Hippocampal formation (tissue), 2 donors: ENCODE results near the gene RGS5.
"Not testable (repeated sequence)": the region's sequence is repeated elsewhere in the genome, so short reads cannot be mapped to it uniquely, and the experiment has no call there.

Experiments
- DNase-seq, 2 donors: peaks; one replicate each; lab custom pipeline; 2025; lab: John Stamatoyannopoulos, UW

RGS5 gene

GRCh38 chr1:163202833-163203451 lies at the start of gene RGS5:
RGS5 (minus strand) TSS chr1:163202916; CDS start chr1:163202835, 81 bp downstream.
- no peak for DNase-seq

GRCh38 chr1:163250382-163250974 lies 47.8 kb upstream of the RGS5 start:
- DNase-seq = no peak

DNA sequence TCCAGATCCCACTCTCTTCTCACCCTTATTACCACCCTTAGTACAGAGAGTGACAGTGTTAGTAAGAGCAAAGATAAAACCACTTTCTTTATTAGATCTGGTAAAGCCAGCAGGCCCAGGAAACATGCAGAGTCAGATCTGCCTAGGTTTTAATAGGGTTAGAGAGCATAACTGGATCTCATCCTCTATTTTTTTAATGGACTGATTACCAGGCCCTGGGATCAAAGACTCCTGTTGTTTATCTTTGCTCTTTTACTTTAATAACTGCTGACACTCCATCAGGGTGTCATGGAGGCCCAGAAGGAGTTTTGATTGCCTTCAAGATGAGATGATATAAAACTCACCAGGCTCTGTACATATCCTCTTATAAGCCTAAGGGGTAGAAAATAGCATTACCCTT lies 45.3 kb upstream of the RGS5 start:
- DNase-seq = no peak

GRCh38 chr1:163244648-163245047 lies 41.9 kb upstream of the RGS5 start:
- not testable (repeated sequence) for DNase-seq

- no peak for DNase-seq
Observed at GRCh38 chr1:163241746-163242145, 39.0 kb upstream of the RGS5 start.

DNA sequence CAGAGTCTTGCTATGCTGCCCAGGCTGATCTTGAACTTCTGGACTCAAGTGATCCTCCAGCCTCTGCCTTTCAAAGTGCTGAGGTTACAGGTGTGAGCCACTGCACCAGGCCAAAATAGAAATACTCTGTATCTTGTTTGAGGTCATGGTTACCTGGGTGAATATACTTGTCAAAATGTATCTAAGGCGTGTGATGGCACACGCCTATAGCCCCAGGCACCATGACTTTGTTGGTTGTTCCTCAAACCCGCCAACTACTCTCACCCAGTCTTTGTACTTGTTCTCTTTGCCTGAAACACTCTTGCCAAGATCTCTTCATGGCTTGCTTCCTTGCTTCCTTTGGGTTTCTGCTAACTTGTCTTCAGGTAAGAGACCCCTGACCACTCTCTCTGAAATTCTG lies 38.0 kb upstream of the RGS5 start:
- DNase-seq = no peak

DNA sequence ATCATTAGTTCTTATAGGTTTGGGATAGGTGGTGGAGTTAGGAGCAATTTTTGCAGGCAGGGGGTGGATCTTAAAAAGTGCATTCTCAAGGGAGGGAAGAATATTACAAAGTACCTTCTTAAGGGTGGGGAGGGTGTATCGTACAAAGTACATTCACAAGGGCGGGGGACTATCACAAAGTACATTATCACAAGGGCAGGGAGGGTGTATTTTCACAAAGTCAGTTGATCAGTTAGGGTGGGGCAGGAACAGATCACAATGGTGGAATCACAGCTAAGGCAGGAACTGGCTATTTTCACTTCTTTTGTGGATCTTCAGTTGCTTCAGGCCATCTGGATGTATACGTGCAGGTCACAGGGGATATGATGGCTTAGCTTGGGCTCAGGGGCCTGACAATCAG lies 30.9 kb upstream of the RGS5 start:
- DNase-seq = not testable (repeated sequence)

DNA sequence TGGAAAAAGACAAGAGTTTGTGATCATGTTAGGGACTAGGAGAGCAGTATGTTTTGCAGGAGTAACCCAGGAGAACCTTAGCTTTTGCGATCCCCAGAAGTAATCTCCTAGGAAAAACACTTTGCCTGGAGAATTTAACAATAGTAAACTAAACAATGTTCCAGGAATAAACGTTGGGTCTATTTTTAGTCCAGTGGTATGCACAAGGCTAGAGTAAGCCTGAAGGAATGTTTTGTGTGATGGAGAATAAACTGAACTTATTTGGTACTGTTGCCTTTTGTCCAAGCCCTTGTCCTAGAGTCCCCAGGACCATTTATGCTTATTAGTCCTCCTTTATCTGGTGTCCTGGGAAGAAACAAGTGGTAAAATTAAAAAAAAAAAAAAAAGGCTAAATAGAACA lies 28.7 kb upstream of the RGS5 start:
- no peak for DNase-seq

GRCh38 chr1:163230827-163231226 lies 28.1 kb upstream of the RGS5 start:
- no peak for DNase-seq

DNA sequence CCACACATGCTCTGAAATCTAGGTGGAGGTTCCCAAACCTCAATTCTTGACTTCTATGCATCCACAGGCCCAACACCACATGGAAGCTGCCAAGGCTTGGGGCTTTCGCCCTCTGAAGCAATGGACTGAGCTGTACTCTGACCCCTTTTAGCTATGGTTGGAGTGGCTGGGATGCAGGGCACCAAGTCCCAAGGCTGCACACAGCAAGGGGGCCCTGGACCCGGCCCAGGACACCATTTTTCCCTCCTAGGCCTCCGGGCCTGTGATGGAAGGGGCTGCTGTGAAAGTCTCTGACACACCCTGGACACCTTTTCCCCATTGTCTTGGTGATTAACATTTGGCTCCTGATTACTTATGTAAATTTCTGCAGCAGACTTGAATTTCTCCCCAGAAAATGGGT lies 25.6 kb upstream of the RGS5 start:
- DNase-seq = not testable (repeated sequence)

GRCh38 chr1:163227126-163227525 lies 24.4 kb upstream of the RGS5 start:
- no peak for DNase-seq

GRCh38 chr1:163213626-163214025 lies 10.9 kb upstream of the RGS5 start:
- no peak for DNase-seq

DNA sequence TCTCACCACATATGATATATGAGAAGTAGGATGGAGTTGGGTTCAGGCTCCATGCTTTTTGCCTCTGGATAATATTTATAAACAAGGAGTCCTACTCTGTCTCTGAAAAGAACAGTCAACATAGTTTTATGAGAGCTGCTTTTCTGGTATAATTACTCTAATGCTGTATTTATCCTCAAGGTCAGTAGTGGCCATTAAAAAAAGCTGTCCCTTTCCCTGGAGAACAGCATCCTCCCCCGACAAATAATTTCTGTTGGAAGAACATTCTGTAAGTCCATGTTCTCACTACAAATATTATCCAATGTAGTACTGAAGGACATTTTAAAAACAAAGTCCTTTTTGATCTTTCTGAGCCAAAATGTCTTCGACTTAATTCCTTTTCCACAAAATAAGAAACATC lies 9.0 kb upstream of the RGS5 start:
- no peak for DNase-seq

GRCh38 chr1:163205513-163205912 lies 2.8 kb upstream of the RGS5 start:
- DNase-seq = no peak

- no peak for DNase-seq
Observed at GRCh38 chr1:163203561-163203960, 845 bp upstream of the RGS5 start.

DNA sequence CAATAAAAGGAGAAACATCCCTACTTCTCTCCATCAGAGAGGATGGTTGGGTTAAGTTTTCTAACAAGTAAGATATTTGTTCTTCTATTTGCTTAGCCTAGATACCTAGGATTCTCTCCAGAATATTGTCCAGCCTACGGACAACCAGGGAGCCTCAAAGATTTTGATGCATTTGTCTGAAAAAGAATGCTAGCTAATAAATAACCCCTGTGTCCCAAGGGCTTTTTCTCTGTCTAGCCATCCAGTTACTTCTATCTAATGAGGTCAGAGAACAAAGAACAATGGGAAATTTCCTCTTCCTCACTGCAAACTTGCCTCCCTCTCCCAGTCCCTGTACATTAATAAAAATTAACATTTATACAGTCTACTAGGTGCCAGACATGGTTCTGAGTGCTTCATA lies 810 bp downstream of the RGS5 start:
- DNase-seq = no peak

- no peak for DNase-seq
Observed at GRCh38 chr1:163197022-163197421, 5.7 kb downstream of the RGS5 start.

- no peak for DNase-seq
Observed at GRCh38 chr1:163196449-163196787, 6.3 kb downstream of the RGS5 start.

DNA sequence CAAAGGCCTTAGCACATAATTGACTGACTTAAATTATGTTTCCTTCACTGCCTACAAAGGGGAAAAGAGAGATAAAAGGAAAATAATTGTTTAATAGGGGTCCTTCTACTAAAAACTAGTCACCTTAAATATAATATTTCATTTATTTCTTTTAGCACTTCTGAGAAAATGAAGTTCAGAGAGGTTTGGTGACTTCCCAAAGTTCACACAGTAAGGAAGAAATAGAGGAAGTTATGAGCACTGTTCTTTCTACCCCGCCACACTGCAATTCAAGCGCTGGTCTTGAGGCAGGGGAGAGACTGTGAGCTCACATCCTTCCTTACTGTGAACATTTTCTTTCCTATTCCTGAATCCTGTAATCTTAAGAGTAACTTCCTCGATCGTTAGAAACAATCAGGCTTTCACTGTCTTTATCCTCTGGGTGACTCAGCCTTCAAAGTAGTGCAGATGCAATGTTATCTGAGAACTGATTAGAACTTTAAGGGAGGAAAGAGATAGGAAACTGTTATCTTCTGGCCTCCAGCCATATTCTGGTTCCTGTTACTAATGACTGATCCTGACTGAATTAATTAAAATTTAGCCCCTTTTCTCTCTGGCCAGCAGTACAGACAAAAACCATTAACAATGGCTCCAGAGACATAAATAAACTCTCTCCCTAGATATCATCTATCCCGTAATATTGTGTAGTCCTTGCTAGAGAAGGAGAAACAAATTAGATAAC lies 6.8 kb downstream of the RGS5 start:
- DNase-seq = no peak

DNA sequence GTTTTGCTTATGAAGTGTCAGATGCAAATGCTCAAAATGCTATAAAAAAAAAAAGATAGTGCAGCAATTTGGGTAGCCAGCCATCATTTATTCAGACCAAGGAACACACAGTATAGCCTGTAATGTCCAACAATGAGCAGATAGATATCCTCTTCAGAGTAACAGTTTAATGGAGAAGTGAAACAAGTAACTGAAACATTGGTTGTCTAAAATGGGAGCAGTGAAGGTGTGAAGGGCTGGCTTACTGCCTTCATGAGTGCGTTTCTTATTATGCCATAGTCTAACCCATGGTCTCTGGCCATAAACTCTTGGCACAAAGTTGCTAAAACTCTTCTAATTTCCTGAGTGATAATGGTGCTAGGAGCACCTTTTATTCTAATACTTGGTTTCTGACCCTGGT lies 11.4 kb downstream of the RGS5 start:
- DNase-seq = no peak

GRCh38 chr1:163188947-163189346 lies 13.8 kb downstream of the RGS5 start:
- no peak for DNase-seq

GRCh38 chr1:163187849-163188248 lies 14.9 kb downstream of the RGS5 start:
- no peak for DNase-seq

- DNase-seq = no peak
Observed at GRCh38 chr1:163186862-163187261, 15.9 kb downstream of the RGS5 start.
